ENCODE results near the gene GALNT9. TPM values are rescaled to one million over a fixed set of nuclear protein-coding genes. Genes with fewer than 3 reads are reported as not detected.

GALNT9 gene
- polyA plus RNA-seq, 2 of the 4 experiments (the other 2 are of a cell fraction), result 0.66 to 2.8 TPM

DNA sequence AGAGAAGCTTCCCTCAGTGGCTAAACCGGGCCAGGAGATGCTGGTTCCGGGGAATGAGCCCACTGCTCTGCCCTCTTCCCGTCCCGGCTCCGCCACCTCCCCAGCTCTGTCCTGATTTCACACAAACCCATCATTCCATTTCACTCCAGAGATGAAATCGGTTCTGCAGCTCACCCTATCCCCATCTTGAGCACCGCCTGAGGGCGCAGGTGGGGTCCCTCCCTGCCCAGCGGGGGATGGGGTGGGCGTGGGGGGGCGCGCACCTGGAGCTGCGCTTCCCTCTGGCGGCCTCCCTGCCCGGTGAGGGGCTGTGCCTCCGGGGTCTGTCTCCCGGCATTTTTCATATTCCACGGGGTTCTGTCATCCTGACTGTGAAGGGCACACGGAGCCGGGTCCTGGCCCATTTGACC, 140.5 kb downstream of the GALNT9 start:
- peak overlapping the region; percentile 93 for H3K4me2 ChIP-seq
- ATAC-seq (peak; percentile 0 to 4; a peak in 3 of 6 replicates), FAIRE-seq (no peak), DNase-seq (ENCODE audit: low read depth in 1 of 2, low spot score in 1 of 2) (peak in 1 of 2 experiments; percentile 28)
- ChIA-PET POLR2A (interaction anchor here (1.2 kb wide), 1 partner anchor 10 kb away, joined by 3 read pairs; no protein-coding TSS in a partner anchor), CTCF (interaction anchor here (1.0 to 2.4 kb wide), 9 partner anchors 11 to 372 kb away, joined by 3 to 7 read pairs (median 3); no protein-coding TSS in a partner anchor)
- 31% methylated on average over 17 of the region's 20 CpGs for WGBS (ENCODE audit: missing lambda C conversion rate)
- peaks cover 12% of the 10 kb centered on the region for H3K9me3 ChIP-seq
- TF ChIP-seq POLR2AphosphoS2 (conservative IDR thresholded peaks at IDR 0.05; ENCODE audit: low read length), result no peak
- TF ChIP-seq CHD4 (IDR thresholded peaks at IDR 0.05; ENCODE audit: borderline replicate concordance), result no peak
- no peak for TF ChIP-seq CTCF (IDR thresholded peaks at IDR 0.05)
- no peak for TF ChIP-seq GATA3 (IDR thresholded peaks at IDR 0.05; ENCODE audit: borderline replicate concordance)
- TF ChIP-seq FOSB (CRISPR knock-in tag; IDR thresholded peaks at IDR 0.05), result no peak
- TF ChIP-seq ZNF302 (CRISPR knock-in tag; IDR thresholded peaks at IDR 0.05), result no peak
- no peak for TF ChIP-seq CHD2 (IDR thresholded peaks at IDR 0.05; ENCODE audit: low read length, partially characterized antibody)
- no peak for TF ChIP-seq MAZ (IDR thresholded peaks at IDR 0.05; ENCODE audit: borderline replicate concordance, low read depth, low read length)
- no peak for TF ChIP-seq USF2 (IDR thresholded peaks at IDR 0.05)
- TF ChIP-seq HOXA7 (CRISPR knock-in tag; IDR thresholded peaks at IDR 0.05), result no peak
- no peak for TF ChIP-seq EP300 (IDR thresholded peaks at IDR 0.05)
- no peak for TF ChIP-seq BHLHE40 (IDR thresholded peaks at IDR 0.05; ENCODE audit: low read depth, low read length)
- no peak for TF ChIP-seq FOSL2 (IDR thresholded peaks at IDR 0.05)
- no peak for TF ChIP-seq FOSL2 (CRISPR knock-in tag; IDR thresholded peaks at IDR 0.05)
- no peak for TF ChIP-seq CEBPB (IDR thresholded peaks at IDR 0.05)
- no peak for TF ChIP-seq EHF (CRISPR knock-in tag; IDR thresholded peaks at IDR 0.05)
- no peak for TF ChIP-seq NPAS2 (CRISPR knock-in tag; IDR thresholded peaks at IDR 0.05; ENCODE audit: borderline replicate concordance)
- no peak for TF ChIP-seq HES2 (IDR thresholded peaks at IDR 0.05)
- H3K4me3 ChIP-seq, result peak overlapping the region; percentile 61
- H3K27ac ChIP-seq, result peak overlapping the region; percentile 83 to 85
- H3K4me1 ChIP-seq, result peaks cover 13% of the 10 kb centered on the region; the same call in 2 of the 3 replicates

GRCh38 chr12:132188451-132188901, 140.9 kb downstream of the GALNT9 start:
- 100% methylated on average over 7 of the region's 21 CpGs for WGBS (ENCODE audit: missing lambda C conversion rate)
- CTCF ChIA-PET, result interaction anchor here (1.1 to 2.4 kb wide), 6 partner anchors 10 to 226 kb away, joined by 3 to 7 read pairs (median 4); no protein-coding TSS in a partner anchor
- Histone ChIP-seq H3K27ac (no peak overlapping the region), H3K4me3 (no peak overlapping the region), H3K4me1 (peaks cover 13% of the 10 kb centered on the region; the same call in 2 of the 3 replicates), H3K4me2 (peak overlapping the region; percentile 93), H3K9me3 (peaks cover 8% of the 10 kb centered on the region)
- POLR2A ChIA-PET, result interaction anchor here (1.2 kb wide), 1 partner anchor 10 kb away, joined by 3 read pairs; no protein-coding TSS in a partner anchor
- DNase-seq (ENCODE audit: low read depth in 1 of 2, low spot score in 1 of 2) (no peak), ATAC-seq (no peak), FAIRE-seq (no peak)
- TF ChIP-seq GATA3 (IDR thresholded peaks at IDR 0.05; ENCODE audit: borderline replicate concordance) (no peak), ZSCAN20 (CRISPR knock-in tag; IDR thresholded peaks at IDR 0.05) (no peak), FOSL2 (IDR thresholded peaks at IDR 0.05) (no peak), FOSL2 (CRISPR knock-in tag; IDR thresholded peaks at IDR 0.05) (no peak), RARB (CRISPR knock-in tag; IDR thresholded peaks at IDR 0.05) (no peak), RNF2 (IDR thresholded peaks at IDR 0.05; ENCODE audit: borderline replicate concordance, low read depth) (no peak), USF2 (IDR thresholded peaks at IDR 0.05) (no peak), EHMT2 (IDR thresholded peaks at IDR 0.05; ENCODE audit: low read depth) (no peak), ZC3H11A (IDR thresholded peaks at IDR 0.05) (no peak), HOXB13 (CRISPR knock-in tag; IDR thresholded peaks at IDR 0.05; ENCODE audit: low read depth) (no peak), ATOH8 (CRISPR knock-in tag; IDR thresholded peaks at IDR 0.05; ENCODE audit: low read depth) (no peak), KDM5A (IDR thresholded peaks at IDR 0.05) (no peak), ZNF302 (CRISPR knock-in tag; IDR thresholded peaks at IDR 0.05) (no peak)
- TF ChIP-seq, protein P1, sequence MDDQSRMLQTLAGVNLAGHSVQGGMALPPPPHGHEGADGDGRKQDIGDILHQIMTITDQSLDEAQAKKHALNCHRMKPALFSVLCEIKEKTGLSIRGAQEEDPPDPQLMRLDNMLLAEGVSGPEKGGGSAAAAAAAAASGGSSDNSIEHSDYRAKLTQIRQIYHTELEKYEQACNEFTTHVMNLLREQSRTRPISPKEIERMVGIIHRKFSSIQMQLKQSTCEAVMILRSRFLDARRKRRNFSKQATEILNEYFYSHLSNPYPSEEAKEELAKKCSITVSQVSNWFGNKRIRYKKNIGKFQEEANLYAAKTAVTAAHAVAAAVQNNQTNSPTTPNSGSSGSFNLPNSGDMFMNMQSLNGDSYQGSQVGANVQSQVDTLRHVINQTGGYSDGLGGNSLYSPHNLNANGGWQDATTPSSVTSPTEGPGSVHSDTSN (IDR thresholded peaks at IDR 0.05), result no peak
- TF ChIP-seq, protein P2, sequence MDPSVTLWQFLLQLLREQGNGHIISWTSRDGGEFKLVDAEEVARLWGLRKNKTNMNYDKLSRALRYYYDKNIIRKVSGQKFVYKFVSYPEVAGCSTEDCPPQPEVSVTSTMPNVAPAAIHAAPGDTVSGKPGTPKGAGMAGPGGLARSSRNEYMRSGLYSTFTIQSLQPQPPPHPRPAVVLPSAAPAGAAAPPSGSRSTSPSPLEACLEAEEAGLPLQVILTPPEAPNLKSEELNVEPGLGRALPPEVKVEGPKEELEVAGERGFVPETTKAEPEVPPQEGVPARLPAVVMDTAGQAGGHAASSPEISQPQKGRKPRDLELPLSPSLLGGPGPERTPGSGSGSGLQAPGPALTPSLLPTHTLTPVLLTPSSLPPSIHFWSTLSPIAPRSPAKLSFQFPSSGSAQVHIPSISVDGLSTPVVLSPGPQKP (IDR thresholded peaks at IDR 0.05; ENCODE audit: low read depth, low read length), result no peak

All from A549 (cell line).